HG02943 (cell line): Measurements from ENCODE around the gene POC1A.
"Not testable (repeated sequence)": the region's sequence is repeated elsewhere in the genome, so short reads cannot be mapped to it uniquely, and the experiment has no call there.

Source experiments
- ATAC-seq: cut with Tn5 transposase; IDR thresholded peaks from one replicate; pipeline ENCODE4 v1.9.1; 2021; ENCODE audit warnings: mild to moderate bottlenecking, low read depth, moderate library complexity; ENCODE audit not compliant: unreplicated experiment

Gene POC1A

GRCh38 chr3:52185311-52185710, 31.1 kb upstream of the POC1A start:
- no peak for ATAC-seq

- ATAC-seq: no peak
These were observed 30.5 kb upstream of the POC1A start for GRCh38 chr3:52184690-52185089.

- no peak for ATAC-seq
These were observed 29.7 kb upstream of the POC1A start for GRCh38 chr3:52183786-52184445.

- no peak for ATAC-seq
These were observed 28.5 kb upstream of the POC1A start for GRCh38 chr3:52182691-52183090.

GRCh38 chr3:52182196-52182595, 28.0 kb upstream of the POC1A start:
- no peak for ATAC-seq

- no peak for ATAC-seq
These were observed 27.3 kb upstream of the POC1A start for GRCh38 chr3:52181543-52181942.

- no peak for ATAC-seq
These were observed 24.3 kb upstream of the POC1A start for GRCh38 chr3:52178537-52178936.

GRCh38 chr3:52178126-52178525, 23.9 kb upstream of the POC1A start:
- not testable (repeated sequence) for ATAC-seq

GRCh38 chr3:52177701-52178042, 23.4 kb upstream of the POC1A start:
- ATAC-seq: no peak

GRCh38 chr3:52176951-52177700, 22.9 kb upstream of the POC1A start:
- no peak for ATAC-seq

GRCh38 chr3:52176180-52176752, 22.0 kb upstream of the POC1A start:
- ATAC-seq: no peak

GRCh38 chr3:52175416-52176179, 21.4 kb upstream of the POC1A start:
- no peak for ATAC-seq

- no peak for ATAC-seq
These were observed 20.7 kb upstream of the POC1A start for GRCh38 chr3:52174896-52175295.

GRCh38 chr3:52173101-52173500, 18.9 kb upstream of the POC1A start:
- ATAC-seq: no peak

- ATAC-seq: no peak
These were observed 18.1 kb upstream of the POC1A start for GRCh38 chr3:52172262-52172757.

- no peak for ATAC-seq
These were observed 17.5 kb upstream of the POC1A start for GRCh38 chr3:52171514-52172261.

GRCh38 chr3:52170217-52170616, 16.0 kb upstream of the POC1A start:
- not testable (repeated sequence) for ATAC-seq

- ATAC-seq: no peak
These were observed 13.0 kb upstream of the POC1A start for GRCh38 chr3:52167240-52167639.

- ATAC-seq: no peak
These were observed 8.1 kb upstream of the POC1A start for GRCh38 chr3:52162250-52162872.

- no peak for ATAC-seq
These were observed 5.3 kb upstream of the POC1A start for GRCh38 chr3:52159503-52159902.
